KBM-7 (cell line): Measurements from ENCODE around the gene CPNE6.
"Not testable (repeated sequence)": the region's sequence is repeated elsewhere in the genome, so short reads cannot be mapped to it uniquely, and the experiment has no call there.

ENCODE experiments used
- DNase-seq: peaks from one replicate; pipeline ENCODE4 v3.0.0-alpha.2; 2015
- in situ Hi-C: fragments of 300-500 bp; cut with MboI; formaldehyde crosslinking; loops from 2 replicates; pipeline ENCODE4 v1.14.3; 2020; ENCODE audit warnings: low sequenced_read_pairs, low pct_unique_long_range_greater_than_20kb, mixed read lengths

The CPNE6 gene

DNA sequence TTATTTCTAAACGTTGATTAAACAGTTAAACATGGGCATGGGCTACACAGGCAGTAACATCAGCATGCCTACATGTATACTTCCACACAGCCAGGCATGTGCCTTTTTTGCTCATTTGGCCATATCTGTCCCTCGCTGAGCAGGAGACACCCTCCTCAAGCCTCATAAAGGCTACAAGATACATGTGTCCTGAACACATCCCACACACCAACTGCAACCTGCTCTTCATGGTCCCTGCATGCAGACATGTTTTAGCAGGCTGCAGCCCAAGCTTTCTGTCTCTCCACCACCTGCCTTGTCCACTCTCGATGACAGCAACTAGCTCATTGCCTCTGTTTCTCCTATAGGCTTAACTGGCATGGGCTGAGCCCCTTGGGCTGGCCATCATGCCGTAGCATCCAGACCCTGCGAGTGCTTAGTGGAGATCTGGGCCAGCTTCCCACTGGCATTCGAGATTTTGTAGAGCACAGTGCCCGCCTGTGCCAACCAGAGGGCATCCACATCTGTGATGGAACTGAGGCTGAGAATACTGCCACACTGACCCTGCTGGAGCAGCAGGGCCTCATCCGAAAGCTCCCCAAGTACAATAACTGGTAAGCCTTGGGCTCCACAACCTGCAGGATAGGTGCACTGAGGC lies 25.3 kb downstream of the CPNE6 start:
- DNase-seq: no peak
- in situ Hi-C loops: no loop called here

GRCh38 chr14:24098229-24098926 lies 27.0 kb downstream of the CPNE6 start:
- DNase-seq: no peak
- in situ Hi-C loops: no loop called here

- in situ Hi-C loops: no loop called here
- DNase-seq: no peak
Observed at GRCh38 chr14:24098927-24099813, 27.8 kb downstream of the CPNE6 start.

- no peak for DNase-seq
- in situ Hi-C loops: no loop called here
Observed at GRCh38 chr14:24100197-24100981, 29.0 kb downstream of the CPNE6 start.

- no peak for DNase-seq
- in situ Hi-C loops: no loop called here
Observed at GRCh38 chr14:24100982-24101494, 29.7 kb downstream of the CPNE6 start.

GRCh38 chr14:24102357-24103048 lies 31.1 kb downstream of the CPNE6 start:
- in situ Hi-C loops: no loop called here
- DNase-seq: no peak

DNA sequence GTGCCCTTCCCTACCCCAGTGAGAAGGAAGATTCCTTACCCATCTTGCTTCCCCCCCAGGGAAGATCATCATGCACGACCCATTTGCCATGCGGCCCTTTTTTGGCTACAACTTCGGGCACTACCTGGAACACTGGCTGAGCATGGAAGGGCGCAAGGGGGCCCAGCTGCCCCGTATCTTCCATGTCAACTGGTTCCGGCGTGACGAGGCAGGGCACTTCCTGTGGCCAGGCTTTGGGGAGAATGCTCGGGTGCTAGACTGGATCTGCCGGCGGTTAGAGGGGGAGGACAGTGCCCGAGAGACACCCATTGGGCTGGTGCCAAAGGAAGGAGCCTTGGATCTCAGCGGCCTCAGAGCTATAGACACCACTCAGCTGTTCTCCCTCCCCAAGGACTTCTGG lies 32.1 kb downstream of the CPNE6 start:
- in situ Hi-C loops: no loop called here
- no peak for DNase-seq

- in situ Hi-C loops, DNase-seq: not testable (repeated sequence)
Observed at GRCh38 chr14:24105609-24106239, 34.4 kb downstream of the CPNE6 start.

GRCh38 chr14:24106672-24107271 lies 35.4 kb downstream of the CPNE6 start:
- DNase-seq: no peak
- in situ Hi-C loops: no loop called here

GRCh38 chr14:24108336-24108874 lies 37.0 kb downstream of the CPNE6 start:
- in situ Hi-C loops: no loop called here
- DNase-seq: no peak

DNA sequence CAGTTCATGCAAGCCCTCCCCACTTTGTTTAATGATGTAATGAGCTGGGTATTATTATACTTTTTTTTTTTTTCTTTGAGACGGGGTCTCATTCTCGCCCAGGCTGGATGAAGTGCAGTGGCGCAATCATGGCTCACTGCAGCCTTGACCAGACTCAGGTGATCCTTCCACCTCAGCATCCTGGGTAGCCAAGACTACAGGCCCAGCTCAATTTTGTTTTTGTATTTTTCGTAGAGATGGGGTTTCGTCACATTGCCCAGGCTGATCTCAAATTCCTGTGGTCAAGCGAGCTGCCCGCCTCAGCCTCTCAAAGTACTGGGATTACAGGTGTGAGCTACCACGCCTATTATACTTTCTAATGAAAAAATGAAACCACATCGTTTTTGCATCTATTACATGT lies 38.7 kb downstream of the CPNE6 start:
- no peak for DNase-seq
- in situ Hi-C loops: no loop called here

DNA sequence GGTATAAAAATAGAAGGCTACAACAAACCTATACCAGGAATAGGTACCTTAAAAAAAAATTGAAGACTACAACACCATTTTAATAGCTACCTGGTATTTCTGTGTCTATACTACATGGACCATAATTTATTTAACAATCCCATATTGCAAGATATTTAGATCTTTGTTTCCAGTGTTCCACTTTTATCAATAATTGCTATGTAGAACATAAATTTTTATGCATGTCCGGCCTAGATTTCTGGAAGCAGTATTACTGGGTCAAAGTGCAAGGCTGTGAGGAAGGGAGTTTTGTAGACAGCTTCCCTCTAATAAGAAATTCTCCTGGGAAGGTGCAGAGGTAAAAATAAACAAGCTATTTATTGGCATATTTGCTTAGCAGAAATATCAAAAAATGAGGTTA lies 39.2 kb downstream of the CPNE6 start:
- no peak for DNase-seq
- in situ Hi-C loops: no loop called here

DNA sequence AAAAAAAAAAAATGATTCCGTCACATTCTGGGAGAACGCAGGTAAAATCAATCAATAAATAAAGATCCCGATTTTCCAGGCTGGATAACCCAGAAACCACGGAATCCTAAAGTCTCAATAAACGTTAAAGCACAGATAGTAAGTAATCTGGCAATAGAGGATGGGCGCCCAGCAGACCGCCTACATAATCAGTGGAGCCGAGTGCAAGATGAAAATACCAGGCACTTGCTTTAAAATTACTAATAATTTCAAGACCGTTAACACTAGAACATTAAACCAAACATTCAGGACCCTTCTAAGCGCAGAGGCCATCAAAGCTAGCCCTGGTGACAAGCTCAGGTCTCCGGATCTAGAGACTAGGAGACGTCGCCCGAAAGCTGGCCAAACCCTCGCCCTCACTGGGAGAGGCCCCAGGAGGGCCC lies 42.0 kb downstream of the CPNE6 start:
- in situ Hi-C loops: no loop called here
- no peak for DNase-seq

DNA sequence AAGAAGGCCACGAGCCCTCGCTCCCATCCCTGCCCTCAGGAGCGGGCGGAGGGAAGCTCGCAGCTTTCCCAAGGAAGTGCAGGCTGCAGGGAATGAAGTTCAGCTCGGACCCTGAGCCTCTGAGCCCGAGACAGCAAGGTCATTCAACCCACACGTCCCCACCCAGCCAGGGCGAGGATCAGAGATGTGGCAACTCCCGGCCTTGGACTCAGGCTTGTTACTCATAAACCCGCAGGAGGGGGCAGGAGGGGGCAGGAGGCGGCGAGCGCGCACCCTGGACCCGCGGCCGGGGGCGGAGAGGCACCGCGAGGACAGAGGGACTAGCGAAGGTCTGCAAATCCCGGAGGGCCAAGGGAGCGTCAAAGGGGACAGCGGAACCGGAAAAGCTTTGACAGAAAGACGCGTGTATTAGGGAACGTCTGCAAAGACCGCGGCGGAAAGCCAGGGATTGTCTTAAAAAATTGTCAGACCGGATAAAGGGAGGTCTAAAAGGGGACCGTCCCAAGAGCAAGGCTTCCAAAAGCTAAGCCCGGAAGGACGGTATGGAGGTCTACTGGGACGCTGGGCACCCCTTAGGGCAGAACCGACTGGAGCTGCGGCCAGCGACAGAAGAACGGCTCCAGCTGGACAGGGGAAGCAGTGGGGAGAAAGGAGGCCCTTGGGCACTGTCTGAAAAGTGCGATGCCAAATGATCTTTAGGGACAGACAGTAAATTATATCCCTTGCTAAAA lies 42.6 kb downstream of the CPNE6 start:
- in situ Hi-C loops: no loop called here
- peak; percentile 95 for DNase-seq

- in situ Hi-C loops: no loop called here
- DNase-seq: peak; percentile 100
Observed at GRCh38 chr14:24114532-24115421, 43.4 kb downstream of the CPNE6 start, which contains the start of the genes DCAF11 and NRL. Gene DCAF11, plus strand, starts transcription at chr14:24114777. Its CDS starts 818 bp downstream, at chr14:24115595. Gene NRL, minus strand, starts transcription at chr14:24114949. Its CDS starts 32,101 bp downstream, at chr14:24082848.
